ENCODE measurements around the gene QTRT2.

The QTRT2 gene

GRCh38 chr3:114128826-114129225, 72.3 kb downstream of the QTRT2 start:
- no peak overlapping the region for H3K27ac Mint-ChIP-seq
- ATAC-seq (no peak), DNase-seq (no peak)
- no peaks in the 10 kb centered on the region for H3K27me3 Mint-ChIP-seq
- no peaks in the 10 kb centered on the region for H3K4me1 Mint-ChIP-seq
- no peak overlapping the region for H3K4me3 Mint-ChIP-seq
- H3K9me3 Mint-ChIP-seq, result no peaks in the 10 kb centered on the region

GRCh38 chr3:114132500-114132899, 76.0 kb downstream of the QTRT2 start:
- ATAC-seq (no peak), DNase-seq (no peak)
- no peak overlapping the region for H3K27ac Mint-ChIP-seq
- H3K4me3 Mint-ChIP-seq, result no peak overlapping the region
- H3K27me3 Mint-ChIP-seq, result no peaks in the 10 kb centered on the region
- no peaks in the 10 kb centered on the region for H3K4me1 Mint-ChIP-seq
- H3K9me3 Mint-ChIP-seq, result peaks cover 4 to 8% of the 10 kb centered on the region in 2 donors

GRCh38 chr3:114133947-114134346, 77.4 kb downstream of the QTRT2 start:
- Mint-ChIP-seq H3K9me3 (peaks cover 12 to 15% of the 10 kb centered on the region in 2 donors), H3K4me1 (no peaks in the 10 kb centered on the region), H3K27ac (no peak overlapping the region), H3K27me3 (no peaks in the 10 kb centered on the region), H3K4me3 (no peak overlapping the region)
- DNase-seq (no peak), ATAC-seq (no peak)

Data from stimulated activated naive CD8-positive, alpha-beta T cell treated with anti-CD3 and anti-CD28 coated beads, Interleukin-15, amount 100 ng/mL, for 72 hours (primary cell).